Spinal cord (tissue), 10 donors: ENCODE measurements around the gene CKAP4. TPM values are rescaled to one million over a fixed set of nuclear protein-coding genes. Genes with fewer than 3 reads are reported as not detected.

Source experiments
- DNase-seq, 6 donors: peaks; one replicate each; pipeline versions ENCODE4 v3.0.0 to v3.0.0-alpha.2; 2013 to 2015; ENCODE audit warnings: low spot score in 6 of 6, low read depth in 4 of 6
- H3K27ac ChIP-seq: one replicate; pipeline ENCODE4 v1.5.1; 2013; ENCODE audit warnings: low read depth, low read length, control low read depth
- H3K27me3 ChIP-seq: one replicate; pipeline ENCODE4 v1.6.1; 2013; ENCODE audit warnings: low read length; ENCODE audit not compliant: control insufficient read depth, insufficient read depth
- H3K36me3 ChIP-seq: one replicate; pipeline ENCODE4 v1.6.1; 2013; ENCODE audit warnings: low read length; ENCODE audit not compliant: control insufficient read depth, insufficient read depth
- H3K4me1 ChIP-seq: one replicate; pipeline ENCODE4 v1.6.1; 2013; ENCODE audit warnings: low read length; ENCODE audit not compliant: control insufficient read depth, insufficient read depth
- H3K4me3 ChIP-seq: one replicate; pipeline ENCODE4 v1.5.1; 2013; ENCODE audit warnings: low read depth, low read length, control low read depth
- H3K9me3 ChIP-seq: one replicate; pipeline ENCODE4 v1.6.1; 2013; ENCODE audit warnings: low read length; ENCODE audit not compliant: control insufficient read depth, insufficient read depth
- WGBS: methylation state at CpG from one replicate; pipeline ENCODE4 v1.1.5; 2013; ENCODE audit warnings: missing lambda C conversion rate; ENCODE audit not compliant: insufficient coverage; 5-methylcytosine and 5-hydroxymethylcytosine counted together
- polyA plus RNA-seq, 2 donors: library from polyadenylated mRNA; unstranded; fragments of 120-200 nt; gene quantifications; one replicate each; pipeline ENCODE4 v1.2.1, GENCODE V29; 2013; ENCODE audit not compliant: insufficient read length in 2 of 2
- total RNA-seq, 2 donors: library from RNA; depleted of rRNA in 1 of 2; stranded (reverse); fragments of 120-200 nt in 1 of 2; fragments of >200 nt in 1 of 2; gene quantifications; one replicate each; pipeline versions ENCODE4 v1.2.3 to v1.2.4, GENCODE V29; 2013 to 2014
- donor health status: healthy.

CKAP4 gene
- total and polyA plus RNA-seq, 4 donors, result 44.3 to 65.6 (median 54.2) TPM

GRCh38 chr12:106275458-106275857, 27.6 kb upstream of the CKAP4 start:
- Histone ChIP-seq H3K4me3 (no peak overlapping the region), H3K4me1 (no peaks in the 10 kb centered on the region), H3K27me3 (no peaks in the 10 kb centered on the region), H3K27ac (no peak overlapping the region), H3K36me3 (no peaks in the 10 kb centered on the region), H3K9me3 (no peaks in the 10 kb centered on the region)
- WGBS, result 97% methylated on average over 2 of the region's 9 CpGs
- DNase-seq, result no peak

- no peak for DNase-seq
- Histone ChIP-seq H3K4me3 (no peak overlapping the region), H3K27me3 (no peaks in the 10 kb centered on the region), H3K36me3 (no peaks in the 10 kb centered on the region), H3K4me1 (no peaks in the 10 kb centered on the region), H3K27ac (no peak overlapping the region), H3K9me3 (no peaks in the 10 kb centered on the region)
- WGBS, result 72% methylated on average over 5 of the region's 7 CpGs
Measured at GRCh38 chr12:106274575-106275121, 26.8 kb upstream of the CKAP4 start.

DNA sequence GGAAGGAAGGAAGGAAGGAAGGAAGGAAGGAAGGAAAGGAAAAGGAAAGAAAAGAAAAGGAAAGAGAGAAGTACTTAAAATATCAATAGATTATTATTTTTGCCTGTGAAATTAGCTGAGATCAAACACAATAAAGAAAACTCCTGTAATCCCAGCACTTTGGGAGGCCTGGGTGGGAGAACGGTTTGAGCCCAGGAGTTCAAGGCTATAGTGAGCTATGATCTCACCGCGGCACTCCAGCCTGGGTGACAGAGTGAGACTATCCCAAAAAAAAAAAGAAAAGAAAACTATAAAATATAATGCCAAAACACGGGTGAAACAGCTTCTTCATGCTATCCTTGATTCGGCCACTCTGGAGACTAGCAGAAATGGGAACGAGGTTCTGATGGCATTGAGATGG, 26.2 kb upstream of the CKAP4 start:
- H3K27me3 ChIP-seq, result no peaks in the 10 kb centered on the region
- no CpG with 5 or more reads among the region's 6 CpGs for WGBS
- H3K4me1 ChIP-seq, result no peaks in the 10 kb centered on the region
- H3K4me3 ChIP-seq, result no peak overlapping the region
- H3K9me3 ChIP-seq, result no peaks in the 10 kb centered on the region
- H3K36me3 ChIP-seq, result no peaks in the 10 kb centered on the region
- no peak for DNase-seq
- H3K27ac ChIP-seq, result no peak overlapping the region

GRCh38 chr12:106273491-106273890, 25.7 kb upstream of the CKAP4 start:
- H3K27ac ChIP-seq, result no peak overlapping the region
- DNase-seq, result no peak
- WGBS, result 89% methylated on average over 6 of the region's 6 CpGs

DNA sequence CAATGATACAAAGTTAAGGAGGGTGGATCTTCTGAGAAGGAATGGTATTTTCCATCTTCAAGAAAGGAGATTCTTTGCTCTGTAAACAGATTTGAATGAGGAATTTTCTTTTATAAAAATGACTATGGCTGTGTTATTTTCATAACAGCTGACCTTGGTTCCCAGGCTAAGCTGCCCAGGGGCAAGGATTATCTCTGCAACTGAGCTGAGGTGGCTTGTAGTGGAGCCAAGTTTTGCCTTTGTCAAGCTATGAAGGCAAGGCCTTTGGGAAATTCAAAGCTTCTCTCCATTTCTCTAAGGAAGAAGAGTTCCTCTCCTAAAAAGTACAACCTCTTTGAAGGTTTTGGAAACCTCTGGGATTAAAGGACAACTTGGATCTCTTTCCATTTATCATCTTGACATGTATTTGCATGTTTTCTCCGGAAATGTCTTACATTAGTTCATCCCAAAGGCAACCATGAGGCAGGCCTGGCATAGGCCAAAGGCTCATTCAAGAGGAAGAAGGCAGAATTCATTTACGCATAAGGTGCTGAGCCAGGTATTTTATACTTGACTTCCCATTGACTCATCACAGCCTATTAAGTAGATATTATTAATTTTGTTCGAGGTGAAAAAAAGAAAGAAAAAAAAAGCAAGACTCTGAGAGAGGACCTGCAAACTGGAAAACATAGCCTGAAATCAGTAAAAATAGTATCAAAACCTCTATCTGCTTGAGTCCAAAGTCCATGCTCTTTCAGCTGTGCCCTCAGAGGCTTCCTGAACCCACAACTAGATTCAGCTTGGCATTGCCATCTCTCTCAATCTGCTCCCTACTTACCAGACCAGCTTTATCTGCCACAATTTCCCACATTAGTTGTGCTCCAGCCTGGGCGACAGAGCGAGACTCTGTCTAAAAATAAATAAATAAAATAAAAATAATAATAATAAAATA, 24.0 kb upstream of the CKAP4 start:
- Histone ChIP-seq H3K27me3 (no peaks in the 10 kb centered on the region), H3K4me3 (no peak overlapping the region), H3K4me1 (no peaks in the 10 kb centered on the region), H3K9me3 (no peaks in the 10 kb centered on the region), H3K27ac (no peak overlapping the region), H3K36me3 (no peaks in the 10 kb centered on the region)
- WGBS, result 100% methylated on average over 1 of the region's 5 CpGs
- DNase-seq, result no peak

More at GRCh38 chr12:106273491-106273890, 25.7 kb upstream of the CKAP4 start:
- Histone ChIP-seq H3K9me3 (no peaks in the 10 kb centered on the region), H3K36me3 (no peaks in the 10 kb centered on the region), H3K27me3 (no peaks in the 10 kb centered on the region), H3K4me3 (no peak overlapping the region), H3K4me1 (no peaks in the 10 kb centered on the region)

DNA sequence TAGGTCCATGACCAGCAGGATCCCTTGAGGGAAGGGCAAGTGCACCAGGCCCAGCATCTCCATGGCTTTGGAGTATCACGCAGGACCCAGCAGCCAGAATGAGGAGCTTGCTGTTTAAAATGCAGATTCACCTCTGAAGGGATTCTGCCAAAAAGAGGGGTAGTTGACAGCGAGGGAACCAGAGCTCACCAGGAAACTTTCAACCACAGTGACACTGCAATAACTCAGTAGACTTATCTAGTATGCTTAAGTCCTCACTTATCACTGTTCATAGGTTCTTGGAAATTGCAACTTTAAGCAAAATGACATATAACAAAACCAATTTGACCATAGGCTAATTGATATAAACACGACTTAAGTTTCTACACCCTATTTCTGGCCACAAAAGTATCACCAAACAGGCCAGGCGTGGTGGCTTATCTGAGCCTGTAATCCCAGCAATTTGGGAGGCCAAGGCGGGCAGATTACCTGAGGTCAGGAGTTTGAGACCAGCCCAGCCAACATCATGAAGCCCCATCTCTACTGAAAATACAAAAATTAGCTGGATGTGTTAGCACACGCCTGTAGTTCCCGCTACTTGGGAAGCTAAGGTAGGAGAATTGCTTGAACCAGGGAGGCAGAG, 21.4 kb upstream of the CKAP4 start:
- Histone ChIP-seq H3K27me3 (no peaks in the 10 kb centered on the region), H3K36me3 (no peaks in the 10 kb centered on the region), H3K4me1 (no peaks in the 10 kb centered on the region), H3K4me3 (no peak overlapping the region), H3K27ac (no peak overlapping the region), H3K9me3 (no peaks in the 10 kb centered on the region)
- WGBS, result 96% methylated on average over 2 of the region's 7 CpGs
- no peak for DNase-seq

GRCh38 chr12:106267535-106267934, 19.7 kb upstream of the CKAP4 start:
- no peak overlapping the region for H3K27ac ChIP-seq
- DNase-seq, result no peak
- no CpG with 5 or more reads among the region's 2 CpGs for WGBS
- no peaks in the 10 kb centered on the region for H3K9me3 ChIP-seq
- H3K4me1 ChIP-seq, result no peaks in the 10 kb centered on the region
- H3K27me3 ChIP-seq, result no peaks in the 10 kb centered on the region
- no peaks in the 10 kb centered on the region for H3K36me3 ChIP-seq
- H3K4me3 ChIP-seq, result no peak overlapping the region

DNA sequence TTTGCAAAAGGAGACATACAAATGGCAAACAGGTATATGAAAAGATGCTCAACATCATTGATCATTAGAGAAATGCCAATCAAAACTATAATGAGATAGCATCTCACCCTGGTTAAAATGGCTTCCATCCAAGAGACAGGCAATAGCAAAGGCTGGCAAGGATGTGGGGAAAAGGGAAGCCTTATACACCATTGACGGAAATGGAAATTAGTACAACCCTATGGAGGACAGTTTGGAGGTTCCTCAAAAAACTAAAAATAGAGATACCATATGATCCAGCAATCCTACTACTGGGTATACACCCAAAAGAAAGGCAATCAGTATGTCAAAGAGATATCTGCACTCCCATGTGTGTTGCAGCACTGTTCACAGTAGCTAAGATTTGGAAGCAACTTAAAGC, 17.3 kb upstream of the CKAP4 start:
- Histone ChIP-seq H3K27ac (no peak overlapping the region), H3K36me3 (no peaks in the 10 kb centered on the region), H3K27me3 (no peaks in the 10 kb centered on the region), H3K9me3 (no peaks in the 10 kb centered on the region), H3K4me1 (no peaks in the 10 kb centered on the region), H3K4me3 (no peak overlapping the region)
- no CpG with 5 or more reads among the region's 1 CpG for WGBS
- DNase-seq, result no peak

- no peaks in the 10 kb centered on the region for H3K27me3 ChIP-seq
- WGBS, result no CpG with 5 or more reads among the region's 1 CpG
- no peak overlapping the region for H3K27ac ChIP-seq
- no peaks in the 10 kb centered on the region for H3K36me3 ChIP-seq
- H3K4me1 ChIP-seq, result no peaks in the 10 kb centered on the region
- H3K4me3 ChIP-seq, result no peak overlapping the region
- no peak for DNase-seq
- no peaks in the 10 kb centered on the region for H3K9me3 ChIP-seq
Measured at GRCh38 chr12:106258935-106259334, 11.1 kb upstream of the CKAP4 start.
